K562 (cell line): ENCODE data around the gene EEF2K. TPM values are rescaled to one million over a fixed set of nuclear protein-coding genes. Genes with fewer than 3 reads are reported as not detected.

ENCODE experiments used
- CCNT2 ChIP-seq: IDR thresholded peaks from 2 replicates; pipeline ENCODE4 v1.6.1; 2011; ENCODE audit warnings: borderline replicate concordance, low read depth, mild to moderate bottlenecking, moderate library complexity, mixed read lengths, low read length; ENCODE audit not compliant: insufficient read length; ENCODE audit errors: extremely low read depth
- CEBPG ChIP-seq, 3 experiments: fragments of 200-800 bp in 1 of 3; sonication (Bioruptor generic) in 1 of 3; sonication (generic) in 1 of 3; formaldehyde crosslinking in 1 of 3; IDR thresholded peaks in 2 of 3; conservative IDR thresholded peaks in 1 of 3; 2 replicates each; pipeline versions ENCODE4 v1.6.1 to v1.8.0; 2016 to 2022; ENCODE audit warnings: missing compliant biosample characterization in 2 of 3, missing genetic modification characterization in 2 of 3, mild to moderate bottlenecking in 1 of 3, missing genetic modification reagents in 1 of 3
- CTBP1 ChIP-seq: fragments of 450-650 bp; IDR thresholded peaks from 2 replicates; pipeline ENCODE4 v1.6.1; 2016; ENCODE audit warnings: borderline replicate concordance
- FIP1L1 ChIP-seq: fragments of 200-400 bp; formaldehyde crosslinking; IDR thresholded peaks from 2 replicates; pipeline ENCODE4 v1.6.1; 2018; ENCODE audit warnings: mild to moderate bottlenecking, low read depth, low read length; ENCODE audit not compliant: poor library complexity, severe bottlenecking
- FOXM1 ChIP-seq, 2 experiments: fragments of 450-650 bp in 1 of 2; sonication (generic) in 1 of 2; formaldehyde crosslinking in 1 of 2; IDR thresholded peaks; 2 replicates each; pipeline versions ENCODE4 v1.6.1 to v1.9.0; 2017 to 2022; ENCODE audit warnings: low read depth in 2 of 2, mild to moderate bottlenecking in 2 of 2, missing genetic modification reagents in 1 of 2, moderate library complexity in 1 of 2
- HNRNPK ChIP-seq: fragments of 200-400 bp; formaldehyde crosslinking; IDR thresholded peaks from one replicate; pipeline ENCODE4 v1.6.1; 2018; ENCODE audit warnings: mild to moderate bottlenecking, low read depth, low read length; ENCODE audit not compliant: poor library complexity, severe bottlenecking
- JUN ChIP-seq, 2 experiments: sonication (generic) in 1 of 2; formaldehyde crosslinking in 1 of 2; IDR thresholded peaks; 2 replicates each; pipeline versions ENCODE4 v1.6.1 to v1.8.0; 2012 to 2022; ENCODE audit warnings: borderline replicate concordance in 2 of 2, mild to moderate bottlenecking in 2 of 2, improper control_type of control experiment in 1 of 2, low read depth in 1 of 2, low read length in 1 of 2, missing genetic modification reagents in 1 of 2
- KLF16 ChIP-seq: IDR thresholded peaks from 2 replicates; pipeline ENCODE4 v1.6.1; 2016; ENCODE audit warnings: antibody characterized with exemption
- LCOR ChIP-seq: sonication (generic); formaldehyde crosslinking; IDR thresholded peaks from 2 replicates; pipeline ENCODE4 v1.8.0; 2022; ENCODE audit warnings: mild to moderate bottlenecking, missing genetic modification reagents
- MAFF ChIP-seq: IDR thresholded peaks from 2 replicates; pipeline ENCODE4 v1.6.1; 2012; ENCODE audit warnings: low read length, improper control_type of control experiment
- MEF2D ChIP-seq: conservative IDR thresholded peaks from 2 replicates; pipeline ENCODE4 v1.6.1; 2016; ENCODE audit warnings: low read depth, missing genetic modification characterization, missing compliant biosample characterization
- NR4A1 ChIP-seq, 2 experiments: fragments of 250-450 bp in 1 of 2; fragments of 450-650 bp in 1 of 2; sonication (Bioruptor Pico) in 1 of 2; IDR thresholded peaks; 2 replicates each; pipeline versions ENCODE4 v1.4.0 to v1.6.1; 2016 to 2020; ENCODE audit warnings: mild to moderate bottlenecking in 2 of 2, missing compliant biosample characterization in 1 of 2, missing genetic modification characterization in 1 of 2, moderate library complexity in 1 of 2
- POLR2AphosphoS2 ChIP-seq: IDR thresholded peaks from 2 replicates; pipeline ENCODE4 v1.6.1; 2012; ENCODE audit warnings: low read length, improper control_type of control experiment
- RAD21 ChIP-seq, 2 experiments: fragments of 250-450 bp in 1 of 2; fragments of 450-650 bp in 1 of 2; sonication (Bioruptor Pico) in 1 of 2; formaldehyde crosslinking in 1 of 2; IDR thresholded peaks in 1 of 2; conservative IDR thresholded peaks in 1 of 2; 2 replicates each; pipeline versions ENCODE4 v1.4.0 to v1.8.0; 2020 to 2022; ENCODE audit warnings: mild to moderate bottlenecking in 2 of 2, moderate library complexity in 1 of 2
- SMARCE1 ChIP-seq: fragments of 450-650 bp; IDR thresholded peaks from 2 replicates; pipeline ENCODE4 v1.7.1; 2016; ENCODE audit warnings: mild to moderate bottlenecking
- STAT5A ChIP-seq: IDR thresholded peaks from 2 replicates; pipeline ENCODE4 v1.6.1; 2012; ENCODE audit warnings: low read length, inconsistent platforms, borderline replicate concordance
- TEAD4 ChIP-seq, 2 experiments: sonication (generic) in 1 of 2; formaldehyde crosslinking in 1 of 2; IDR thresholded peaks; 2 replicates each; pipeline versions ENCODE4 v1.6.1 to v1.8.0; 2012 to 2022; ENCODE audit warnings: borderline replicate concordance in 1 of 2, inconsistent platforms in 1 of 2, low read length in 1 of 2, mild to moderate bottlenecking in 1 of 2, missing genetic modification reagents in 1 of 2
- ZNF239 ChIP-seq: fragments of 250-450 bp; sonication (Bioruptor Pico); IDR thresholded peaks from 2 replicates; pipeline ENCODE4 v1.4.0; 2020; ENCODE audit warnings: mild to moderate bottlenecking
- ZNF766 ChIP-seq: fragments of 200-800 bp; sonication (Bioruptor generic); conservative IDR thresholded peaks from 2 replicates; pipeline ENCODE4 v1.6.1; 2016; ENCODE audit warnings: missing genetic modification characterization, missing compliant biosample characterization
- polyA plus RNA-seq, 8 experiments: library from polyadenylated mRNA; depleted of rRNA in 4 of 8; stranded (reverse) in 5 of 8; unstranded in 3 of 8; fragments of >200 nt; fragmentation: Nextera tagmentation in 2 of 8; fragmentation: Illumina TruSeq in 1 of 8; extraction: Ambion mirVana in 2 of 8; extraction: Trizol in 1 of 8; gene quantifications; 2 replicates each; pipeline versions ENCODE4 v1.2.1 to v1.2.3, GENCODE V29; 2011 to 2014; ENCODE audit warnings: inconsistent platforms in 1 of 8, missing spikeins in 1 of 8
- total RNA-seq, 7 experiments: library from RNA; depleted of rRNA in 6 of 7; stranded (reverse); fragments of >200 nt in 6 of 7; fragmentation: Illumina TruSeq in 2 of 7; extraction: Trizol in 2 of 7; gene quantifications; 2 replicates each; pipeline versions ENCODE4 v1.2.1 to v1.2.3, GENCODE V29; 2011 to 2021; ENCODE audit warnings: low replicate concordance in 1 of 7
- TF ChIP-seq, protein P1 (sequence below): fragments of 450-650 bp; formaldehyde crosslinking; IDR thresholded peaks from 2 replicates; pipeline ENCODE4 v1.4.0; 2020; ENCODE audit warnings: mild to moderate bottlenecking, mixed read lengths
- TF ChIP-seq, protein P2 (sequence below): fragments of 250-450 bp; sonication (Bioruptor Pico); IDR thresholded peaks from 2 replicates; pipeline ENCODE4 v1.8.0; 2021; ENCODE audit warnings: borderline replicate concordance, mild to moderate bottlenecking, moderate library complexity; ENCODE audit not compliant: poor library complexity, severe bottlenecking

EEF2K gene
- total and polyA plus RNA-seq, 9 of the 15 experiments (the other 6 are each of a cell fraction or from before 2014, with no cell fraction given): 3.0 to 35.2 (median 12.2) TPM

DNA sequence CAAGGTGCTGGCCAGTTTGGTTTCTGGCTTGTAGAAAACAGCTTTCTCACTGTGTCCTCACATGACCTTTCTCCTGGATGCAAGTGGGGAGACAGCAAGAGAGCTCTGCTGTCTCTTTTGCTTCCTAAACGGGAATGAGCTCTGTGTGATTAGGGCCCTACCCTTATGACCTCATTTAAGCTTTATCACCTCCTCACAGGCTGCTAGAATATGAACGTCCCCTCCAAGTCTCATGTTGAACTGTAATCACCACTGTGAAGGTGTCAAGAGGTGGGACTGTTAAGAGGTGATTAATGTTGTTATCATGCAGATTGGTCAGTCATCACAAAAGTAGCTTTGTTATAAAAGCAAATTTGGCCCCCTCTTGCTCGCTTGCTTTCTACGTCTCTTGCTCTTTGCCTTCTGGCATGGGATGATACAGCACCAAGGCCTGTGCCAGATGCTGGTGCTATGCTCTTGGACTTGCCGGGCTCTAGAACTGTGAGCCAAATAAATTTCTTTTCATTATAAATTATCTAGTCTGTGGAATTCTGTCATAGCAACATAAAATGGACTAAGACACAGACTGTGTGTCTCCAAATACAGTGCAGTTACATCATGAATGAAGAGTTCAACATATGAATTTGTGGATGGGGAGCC is 76.3 kb downstream of the EEF2K start (continued):
- TF ChIP-seq SMARCE1 (peak; percentile 92), CCNT2 (peak; percentile 93), LCOR (peak; percentile 70), RAD21 (CRISPR knock-in tag; conservative IDR thresholded peaks at IDR 0.05 in 1 of 2, IDR thresholded peaks at IDR 0.05 in 1 of 2) (0 out of 4 replicates have a peak, but pooled peaks of 1 of the 2 experiments have one; percentile 11), STAT5A (peak; percentile 86), CEBPG (CRISPR knock-in tag; IDR thresholded peaks at IDR 0.05) (no peak), CEBPG (tag; conservative IDR thresholded peaks at IDR 0.05 in 1 of 2, IDR thresholded peaks at IDR 0.05 in 1 of 2) (no peak), HNRNPK (no peak), TEAD4 (IDR thresholded peaks at IDR 0.05; ENCODE audit: low read length) (peak; percentile 97), TEAD4 (CRISPR knock-in tag; IDR thresholded peaks at IDR 0.05; ENCODE audit: borderline replicate concordance) (no peak), MEF2D (tag) (0 out of 2 replicates have a peak, but pooled peaks have one; percentile 43), JUN (IDR thresholded peaks at IDR 0.05; ENCODE audit: borderline replicate concordance, low read depth, low read length) (peak; percentile 89), JUN (CRISPR knock-in tag; IDR thresholded peaks at IDR 0.05; ENCODE audit: borderline replicate concordance) (0 out of 2 replicates have a peak, but pooled peaks have one; percentile 66), ZNF239 (CRISPR knock-in tag) (no peak), MAFF (peak; percentile 17; the same call in 1 of the 2 replicates), FIP1L1 (no peak), ZNF766 (0 out of 2 replicates have a peak, but pooled peaks have one; percentile 33), FOXM1 (IDR thresholded peaks at IDR 0.05; ENCODE audit: low read depth) (peak; percentile 93), FOXM1 (CRISPR knock-in tag; IDR thresholded peaks at IDR 0.05; ENCODE audit: low read depth) (no peak), POLR2AphosphoS2 (0 out of 2 replicates have a peak, but pooled peaks have one; percentile 42), NR4A1 (CRISPR knock-in tag; IDR thresholded peaks at IDR 0.05) (no peak), NR4A1 (tag; IDR thresholded peaks at IDR 0.05) (peak; percentile 52; the same call in 1 of the 2 replicates), KLF16 (peak; percentile 90), CTBP1 (peak; percentile 87)
- TF ChIP-seq, protein P1, sequence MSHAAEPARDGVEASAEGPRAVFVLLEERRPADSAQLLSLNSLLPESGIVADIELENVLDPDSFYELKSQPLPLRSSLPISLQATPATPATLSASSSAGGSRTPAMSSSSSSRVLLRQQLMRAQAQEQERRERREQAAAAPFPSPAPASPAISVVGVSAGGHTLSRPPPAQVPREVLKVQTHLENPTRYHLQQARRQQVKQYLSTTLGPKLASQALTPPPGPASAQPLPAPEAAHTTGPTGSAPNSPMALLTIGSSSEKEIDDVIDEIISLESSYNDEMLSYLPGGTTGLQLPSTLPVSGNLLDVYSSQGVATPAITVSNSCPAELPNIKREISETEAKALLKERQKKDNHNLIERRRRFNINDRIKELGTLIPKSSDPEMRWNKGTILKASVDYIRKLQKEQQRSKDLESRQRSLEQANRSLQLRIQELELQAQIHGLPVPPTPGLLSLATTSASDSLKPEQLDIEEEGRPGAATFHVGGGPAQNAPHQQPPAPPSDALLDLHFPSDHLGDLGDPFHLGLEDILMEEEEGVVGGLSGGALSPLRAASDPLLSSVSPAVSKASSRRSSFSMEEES (CRISPR knock-in tag): no peak
- TF ChIP-seq, protein P2, sequence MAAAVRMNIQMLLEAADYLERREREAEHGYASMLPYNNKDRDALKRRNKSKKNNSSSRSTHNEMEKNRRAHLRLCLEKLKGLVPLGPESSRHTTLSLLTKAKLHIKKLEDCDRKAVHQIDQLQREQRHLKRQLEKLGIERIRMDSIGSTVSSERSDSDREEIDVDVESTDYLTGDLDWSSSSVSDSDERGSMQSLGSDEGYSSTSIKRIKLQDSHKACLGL (CRISPR knock-in tag): peak; percentile 13
